Measurements from ENCODE around the gene LAX1. TPM values are rescaled to one million over a fixed set of nuclear protein-coding genes. Genes with fewer than 3 reads are reported as not detected.

The LAX1 gene
- total RNA-seq, 2 donors from 2014 or later = 1.2 to 1.3 TPM

GRCh38 chr1:203772836-203773235 is 7.9 kb downstream of the LAX1 start:
- Histone ChIP-seq H3K4me3 (no peak overlapping the region), H3K36me3 (no peaks in the 10 kb centered on the region), H3K27ac (no peak overlapping the region), H3K4me1 (no peaks in the 10 kb centered on the region), H3K27me3 (no peaks in the 10 kb centered on the region), H3K9me3 (no peaks in the 10 kb centered on the region), H3K9ac (ENCODE audit: low read depth in 2 of 2, low read length in 2 of 2) (no peak overlapping the region)
- TF ChIP-seq CTCF (IDR thresholded peaks at IDR 0.05) = no peak
- intact Hi-C loops (cut with DNase I) = loop anchor here (10.0 kb wide), 1 partner anchor 268 kb away; no protein-coding TSS in a partner anchor
- no peak for DNase-seq

- no peaks in the 10 kb centered on the region for H3K4me1 ChIP-seq
- intact Hi-C loops (cut with DNase I) = loop anchor here (10.0 kb wide), 1 partner anchor 272 kb away; no protein-coding TSS in a partner anchor
- no peak for DNase-seq
- no peak overlapping the region for H3K4me3 ChIP-seq
- H3K9me3 ChIP-seq = no peaks in the 10 kb centered on the region
- no peaks in the 10 kb centered on the region for H3K27me3 ChIP-seq
- TF ChIP-seq CTCF (IDR thresholded peaks at IDR 0.05) = no peak
- no peak overlapping the region for H3K27ac ChIP-seq
- no peaks in the 10 kb centered on the region for H3K36me3 ChIP-seq
- H3K9ac ChIP-seq (ENCODE audit: low read depth in 2 of 2, low read length in 2 of 2) = no peak overlapping the region
These were observed 11.7 kb downstream of the LAX1 start for GRCh38 chr1:203776636-203777035.

GRCh38 chr1:203777596-203777995 is 12.6 kb downstream of the LAX1 start:
- Histone ChIP-seq H3K27ac (no peak overlapping the region), H3K4me1 (no peaks in the 10 kb centered on the region), H3K27me3 (no peaks in the 10 kb centered on the region), H3K36me3 (no peaks in the 10 kb centered on the region), H3K9me3 (no peaks in the 10 kb centered on the region), H3K4me3 (no peak overlapping the region), H3K9ac (ENCODE audit: low read depth in 2 of 2, low read length in 2 of 2) (no peak overlapping the region)
- no peak for DNase-seq
- no peak for TF ChIP-seq CTCF (IDR thresholded peaks at IDR 0.05)
- intact Hi-C loops (cut with DNase I) = loop anchor here (10.0 kb wide), 1 partner anchor 273 kb away; no protein-coding TSS in a partner anchor

- Histone ChIP-seq H3K4me3 (no peak overlapping the region), H3K9ac (ENCODE audit: low read depth in 2 of 2, low read length in 2 of 2) (no peak overlapping the region), H3K9me3 (no peaks in the 10 kb centered on the region), H3K27ac (no peak overlapping the region), H3K27me3 (no peaks in the 10 kb centered on the region), H3K4me1 (no peaks in the 10 kb centered on the region), H3K36me3 (no peaks in the 10 kb centered on the region)
- no peak for DNase-seq
- no peak for TF ChIP-seq CTCF (IDR thresholded peaks at IDR 0.05)
- intact Hi-C loops (cut with DNase I) = loop anchor here (10.0 kb wide), 1 partner anchor 273 kb away; no protein-coding TSS in a partner anchor
These were observed 13.2 kb downstream of the LAX1 start for GRCh38 chr1:203778146-203778545.

GRCh38 chr1:203778789-203779188 is 13.8 kb downstream of the LAX1 start:
- no peaks in the 10 kb centered on the region for H3K36me3 ChIP-seq
- TF ChIP-seq CTCF (IDR thresholded peaks at IDR 0.05) = no peak
- no peak for DNase-seq
- intact Hi-C loops (cut with DNase I) = loop anchor here (10.0 kb wide), 1 partner anchor 274 kb away; no protein-coding TSS in a partner anchor
- H3K4me1 ChIP-seq = no peaks in the 10 kb centered on the region
- H3K27ac ChIP-seq = no peak overlapping the region
- no peaks in the 10 kb centered on the region for H3K27me3 ChIP-seq
- H3K9ac ChIP-seq (ENCODE audit: low read depth in 2 of 2, low read length in 2 of 2) = no peak overlapping the region
- H3K4me3 ChIP-seq = no peak overlapping the region
- no peaks in the 10 kb centered on the region for H3K9me3 ChIP-seq

Data from colonic mucosa (tissue), 4 donors.